Liver (tissue), 3 donors: ENCODE measurements around the gene CAMKMT.

ENCODE experiments used
- ATF3 ChIP-seq: IDR thresholded peaks from 2 replicates; pipeline ENCODE4 v1.6.1; 2016; ENCODE audit warnings: antibody characterized with exemption
- CTCF ChIP-seq: fragments of 150-350 bp; IDR thresholded peaks from 2 replicates; pipeline ENCODE4 v1.5.1; 2017; ENCODE audit warnings: improper control_type of control experiment, low read depth, low read length; ENCODE audit not compliant: missing input control
- GABPA ChIP-seq, 2 donors: IDR thresholded peaks in 1 of 2; conservative IDR thresholded peaks in 1 of 2; 2 replicates each; pipeline ENCODE4 v1.6.1; 2016; ENCODE audit warnings: antibody characterized with exemption in 2 of 2, mild to moderate bottlenecking in 1 of 2, moderate library complexity in 1 of 2
- MAX ChIP-seq: IDR thresholded peaks from 2 replicates; pipeline ENCODE4 v1.6.1; 2016; ENCODE audit warnings: antibody characterized with exemption
- RAD21 ChIP-seq, 2 donors: IDR thresholded peaks; 2 replicates each; pipeline ENCODE4 v1.6.1; 2016; ENCODE audit warnings: antibody characterized with exemption in 2 of 2, mild to moderate bottlenecking in 2 of 2
- REST ChIP-seq: IDR thresholded peaks from 2 replicates; pipeline ENCODE4 v1.6.1; 2016; ENCODE audit warnings: antibody characterized with exemption, mild to moderate bottlenecking
- SP1 ChIP-seq: IDR thresholded peaks from 2 replicates; pipeline ENCODE4 v1.6.1; 2018; ENCODE audit warnings: antibody characterized with exemption, mild to moderate bottlenecking
- TAF1 ChIP-seq: conservative IDR thresholded peaks from 2 replicates; pipeline ENCODE4 v1.6.1; 2016; ENCODE audit warnings: antibody characterized with exemption, mild to moderate bottlenecking
- ZBTB33 ChIP-seq: IDR thresholded peaks from 2 replicates; pipeline ENCODE4 v1.6.1; 2016; ENCODE audit warnings: antibody characterized with exemption
- donor health status: healthy.
- donor health status: healthy.

GRCh38 chr2:44494006-44494405 is 132.3 kb downstream of the CAMKMT start:
- no peak for TF ChIP-seq CTCF
- TF ChIP-seq ATF3 = no peak
- TF ChIP-seq REST = no peak
- TF ChIP-seq SP1 = no peak
- no peak for TF ChIP-seq GABPA (IDR thresholded peaks at IDR 0.05 in 1 of 2, conservative IDR thresholded peaks at IDR 0.05 in 1 of 2)
- TF ChIP-seq ZBTB33 = no peak
- no peak for TF ChIP-seq RAD21 (IDR thresholded peaks at IDR 0.05)
- TF ChIP-seq MAX = no peak
- TF ChIP-seq TAF1 = no peak
